ENCODE measurements around the gene THADA.

GRCh38 chr2:43192744-43193651 lies 402.8 kb downstream of the THADA start:
- no peak for TF ChIP-seq FOXM1 (IDR thresholded peaks at IDR 0.05; ENCODE audit: borderline replicate concordance)
- TF ChIP-seq FOXK2 (IDR thresholded peaks at IDR 0.05): no peak
- no peak for TF ChIP-seq ARNT (IDR thresholded peaks at IDR 0.05)
- no peak for TF ChIP-seq NFRKB (IDR thresholded peaks at IDR 0.05)
- no peak for TF ChIP-seq SP1 (IDR thresholded peaks at IDR 0.05)
- TF ChIP-seq SUZ12 (IDR thresholded peaks at IDR 0.05): no peak
- TF ChIP-seq CTBP1 (IDR thresholded peaks at IDR 0.05; ENCODE audit: borderline replicate concordance): no peak
- TF ChIP-seq ELF4 (IDR thresholded peaks at IDR 0.05): no peak
- no peak for TF ChIP-seq FOXA1 (IDR thresholded peaks at IDR 0.05)
- no peak for TF ChIP-seq BHLHE40 (IDR thresholded peaks at IDR 0.05; ENCODE audit: borderline replicate concordance)
- no peak for TF ChIP-seq LEF1 (IDR thresholded peaks at IDR 0.05; ENCODE audit: borderline replicate concordance)
- no peak for TF ChIP-seq HDGF (IDR thresholded peaks at IDR 0.05; ENCODE audit: borderline replicate concordance)
